GM12873 (cell line): Measurements from ENCODE around the gene DNAJA1.

Experiments
- CTCF ChIP-seq: IDR thresholded peaks from 2 replicates; pipeline ENCODE4 v1.5.1; 2012; ENCODE audit warnings: low read depth, mild to moderate bottlenecking, moderate library complexity, low read length, control low read depth; ENCODE audit not compliant: insufficient read depth; ENCODE audit errors: missing control alignments

Gene DNAJA1

GRCh38 chr9:33022755-33023154 is 2.3 kb upstream of the DNAJA1 start:
- TF ChIP-seq CTCF, result no peak

- TF ChIP-seq CTCF, result no peak
Observed at GRCh38 chr9:33023661-33024060, 1.4 kb upstream of the DNAJA1 start.

DNA sequence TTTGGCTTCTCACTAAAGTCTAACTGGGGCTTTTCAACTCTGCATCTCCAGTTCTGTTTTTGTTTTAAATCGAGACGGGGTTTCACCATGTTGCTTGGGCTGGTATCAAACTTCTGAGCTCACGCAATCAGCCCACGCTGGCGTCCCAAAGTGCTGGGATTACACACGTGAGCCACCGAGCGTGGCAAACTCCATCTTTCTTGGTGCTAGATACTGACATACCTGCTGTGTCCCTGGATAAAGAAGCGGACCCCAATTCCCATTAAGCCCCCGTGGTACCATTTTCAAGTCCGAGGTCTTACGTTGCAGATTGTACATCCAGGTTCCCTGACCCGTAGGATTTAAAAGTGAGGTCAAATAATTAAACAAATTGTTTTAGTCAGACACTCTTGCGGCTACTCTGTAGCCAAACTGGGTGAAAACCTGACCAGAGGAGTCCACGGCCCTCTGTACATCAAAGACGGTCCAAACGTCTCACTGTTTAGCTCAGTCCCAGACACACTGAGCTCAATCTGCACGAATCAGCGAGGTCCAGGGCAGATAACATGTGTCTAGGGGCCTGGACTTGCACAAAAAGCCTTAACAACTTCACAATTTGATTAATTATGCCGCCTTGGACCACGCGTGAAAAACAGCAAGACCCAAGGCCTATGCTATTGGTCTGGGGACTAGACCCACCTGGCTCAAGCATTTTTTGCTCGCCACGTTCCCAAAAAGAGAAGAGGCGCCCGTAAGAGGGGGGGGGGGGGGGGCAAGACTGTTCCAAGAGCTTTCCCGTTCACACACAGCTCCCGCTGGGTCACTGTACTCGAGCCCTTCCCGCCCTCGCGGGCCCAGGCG is 727 bp upstream of the DNAJA1 start:
- TF ChIP-seq CTCF, result no peak

DNA sequence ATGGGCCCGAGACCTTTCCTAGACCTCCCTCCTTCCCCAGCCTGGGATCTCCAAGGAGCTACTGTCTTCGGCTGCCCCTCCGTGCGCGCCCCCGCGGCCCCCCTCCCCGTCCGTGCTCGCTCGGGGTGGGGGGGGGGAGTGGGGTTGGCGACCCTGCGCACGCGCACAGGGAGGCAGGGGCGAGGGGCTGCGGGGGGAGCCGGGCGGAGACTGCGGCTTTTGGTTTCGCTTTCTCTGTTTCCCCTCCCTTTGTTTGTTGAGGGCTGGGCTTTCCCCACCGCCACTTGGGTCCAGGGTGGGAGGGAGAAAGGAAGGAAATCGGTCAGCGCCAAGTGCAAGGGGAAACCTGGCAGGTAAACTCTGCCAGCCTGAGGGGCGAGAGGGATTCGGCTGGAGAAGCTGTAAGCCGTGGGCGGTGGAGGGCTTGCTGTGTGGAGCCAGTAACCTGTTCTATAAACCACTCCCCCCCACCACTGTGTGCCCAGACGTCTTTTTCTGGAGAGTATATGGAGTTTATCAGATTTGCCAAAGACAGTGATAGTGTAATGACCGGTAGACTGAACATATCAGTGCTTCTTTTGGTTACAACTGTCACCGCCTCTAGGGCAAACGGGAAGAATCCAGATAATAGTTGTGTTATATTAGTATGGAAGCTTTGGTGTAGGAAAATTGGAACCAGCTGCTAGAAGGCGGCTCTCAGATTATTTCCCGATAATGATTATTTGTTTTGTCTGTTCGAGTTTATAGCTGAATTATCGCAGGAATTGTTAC is 684 bp downstream of the DNAJA1 start:
- no peak for TF ChIP-seq CTCF

DNA sequence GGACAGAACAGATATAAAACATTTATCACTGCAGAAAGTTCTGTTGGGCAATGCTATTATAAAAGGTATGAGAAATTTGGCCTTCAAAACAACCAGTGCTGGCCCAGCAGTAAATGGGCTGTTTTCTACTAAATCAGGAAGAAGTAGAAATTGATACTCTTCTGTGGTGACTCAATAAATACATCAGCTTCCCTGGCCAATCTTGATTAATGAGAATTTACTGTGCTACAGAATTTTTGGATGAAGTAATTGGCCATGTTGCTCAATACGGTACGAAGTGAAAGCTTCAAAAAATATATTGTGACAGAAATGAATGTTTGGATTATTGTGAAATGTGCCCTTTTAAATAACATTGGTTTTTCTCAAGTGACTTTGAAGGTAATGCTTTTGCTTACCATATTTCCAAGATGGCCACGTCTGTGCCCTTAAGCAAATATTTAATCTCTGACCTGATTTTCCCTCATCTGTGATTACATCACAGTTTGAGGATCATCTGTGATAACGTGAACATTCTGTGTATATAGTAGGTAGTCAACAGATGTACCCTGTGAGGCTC is 4.2 kb downstream of the DNAJA1 start:
- no peak for TF ChIP-seq CTCF

DNA sequence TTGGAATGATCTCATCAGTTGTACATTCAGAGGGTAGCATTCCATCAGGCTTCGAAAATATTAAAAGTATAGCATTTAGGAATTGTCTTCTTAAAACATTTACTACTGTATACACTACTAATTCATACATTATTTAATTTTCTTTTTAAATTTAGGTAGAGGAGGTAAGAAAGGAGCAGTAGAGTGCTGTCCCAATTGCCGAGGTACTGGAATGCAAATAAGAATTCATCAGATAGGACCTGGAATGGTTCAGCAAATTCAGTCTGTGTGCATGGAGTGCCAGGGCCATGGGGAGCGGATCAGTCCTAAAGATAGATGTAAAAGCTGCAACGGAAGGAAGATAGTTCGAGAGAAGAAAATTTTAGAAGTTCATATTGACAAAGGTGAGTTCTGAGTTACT is 5.2 kb downstream of the DNAJA1 start:
- TF ChIP-seq CTCF, result no peak

DNA sequence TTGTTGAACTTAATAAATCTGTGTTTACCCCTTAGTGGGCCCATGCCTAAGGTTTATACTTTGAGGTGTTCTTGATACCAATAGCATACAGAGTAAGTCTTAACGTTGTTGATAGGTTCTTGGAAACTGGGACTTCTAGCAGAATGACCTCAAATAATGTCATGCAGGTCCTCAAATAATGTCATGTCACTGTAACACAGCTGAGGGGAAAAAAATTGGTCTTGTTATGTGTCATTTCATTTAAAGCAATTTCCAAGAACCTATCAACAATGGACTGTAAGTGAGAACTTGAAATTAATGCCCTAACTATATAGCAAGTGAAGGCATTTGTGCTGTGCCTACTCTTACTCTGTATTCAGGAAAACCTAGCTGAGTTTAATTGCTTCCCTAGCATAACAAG is 7.2 kb downstream of the DNAJA1 start:
- no peak for TF ChIP-seq CTCF
